PFSK-1 (cell line): ENCODE results near the gene HRK.

Experiments used
- FOXP2 ChIP-seq: optimal IDR thresholded peaks from 2 replicates; pipeline ENCODE3; 2011; ENCODE audit warnings: borderline replicate concordance, control low read depth, inconsistent platforms; ENCODE audit not compliant: insufficient read depth; ENCODE audit errors: extremely low read length, extremely low read depth
- POLR2AphosphoS5 ChIP-seq: IDR thresholded peaks from 2 replicates; pipeline ENCODE4 v1.6.1; 2012; ENCODE audit warnings: low read depth, mild to moderate bottlenecking, control low read depth, low read length, moderate library complexity
- SIN3A ChIP-seq: IDR thresholded peaks from 2 replicates; pipeline ENCODE4 v1.6.1; 2012; ENCODE audit warnings: mild to moderate bottlenecking, low read length, moderate library complexity, borderline replicate concordance; ENCODE audit not compliant: insufficient read depth
- TAF1 ChIP-seq: IDR thresholded peaks from 2 replicates; pipeline ENCODE4 v1.6.1; 2012; ENCODE audit warnings: low read length, control low read depth, borderline replicate concordance; ENCODE audit not compliant: insufficient read depth
- TF ChIP-seq, protein P1 (sequence below), 2 experiments: IDR thresholded peaks; 2 replicates each; pipeline versions ENCODE4 v1.6.1 to v1.8.0; 2011 to 2012; ENCODE audit warnings: low read depth in 2 of 2, low read length in 2 of 2, control low read depth in 1 of 2, inconsistent platforms in 1 of 2, mild to moderate bottlenecking in 1 of 2, moderate library complexity in 1 of 2; ENCODE audit not compliant: insufficient read depth in 1 of 2

Gene HRK

DNA sequence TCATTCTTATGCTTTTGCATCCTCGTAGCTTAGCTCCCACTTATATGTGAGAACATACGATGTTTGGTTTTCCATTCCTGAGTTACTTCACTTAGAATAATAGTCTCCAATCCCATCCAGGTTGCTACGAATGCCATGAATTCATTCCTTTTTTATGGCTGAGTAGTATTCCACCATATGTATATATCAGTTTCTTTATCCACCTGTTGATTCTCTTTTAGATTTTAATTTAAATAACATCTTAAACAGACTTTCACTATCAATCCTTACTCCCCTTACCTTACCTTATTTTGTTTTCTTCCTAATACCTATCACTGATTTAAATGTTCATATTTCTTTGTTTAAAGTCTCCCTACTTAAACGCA is 29.0 kb upstream of the HRK start:
- TF ChIP-seq POLR2AphosphoS5 (no peak), TAF1 (no peak), SIN3A (no peak), FOXP2 (no peak)
- TF ChIP-seq, protein P1, sequence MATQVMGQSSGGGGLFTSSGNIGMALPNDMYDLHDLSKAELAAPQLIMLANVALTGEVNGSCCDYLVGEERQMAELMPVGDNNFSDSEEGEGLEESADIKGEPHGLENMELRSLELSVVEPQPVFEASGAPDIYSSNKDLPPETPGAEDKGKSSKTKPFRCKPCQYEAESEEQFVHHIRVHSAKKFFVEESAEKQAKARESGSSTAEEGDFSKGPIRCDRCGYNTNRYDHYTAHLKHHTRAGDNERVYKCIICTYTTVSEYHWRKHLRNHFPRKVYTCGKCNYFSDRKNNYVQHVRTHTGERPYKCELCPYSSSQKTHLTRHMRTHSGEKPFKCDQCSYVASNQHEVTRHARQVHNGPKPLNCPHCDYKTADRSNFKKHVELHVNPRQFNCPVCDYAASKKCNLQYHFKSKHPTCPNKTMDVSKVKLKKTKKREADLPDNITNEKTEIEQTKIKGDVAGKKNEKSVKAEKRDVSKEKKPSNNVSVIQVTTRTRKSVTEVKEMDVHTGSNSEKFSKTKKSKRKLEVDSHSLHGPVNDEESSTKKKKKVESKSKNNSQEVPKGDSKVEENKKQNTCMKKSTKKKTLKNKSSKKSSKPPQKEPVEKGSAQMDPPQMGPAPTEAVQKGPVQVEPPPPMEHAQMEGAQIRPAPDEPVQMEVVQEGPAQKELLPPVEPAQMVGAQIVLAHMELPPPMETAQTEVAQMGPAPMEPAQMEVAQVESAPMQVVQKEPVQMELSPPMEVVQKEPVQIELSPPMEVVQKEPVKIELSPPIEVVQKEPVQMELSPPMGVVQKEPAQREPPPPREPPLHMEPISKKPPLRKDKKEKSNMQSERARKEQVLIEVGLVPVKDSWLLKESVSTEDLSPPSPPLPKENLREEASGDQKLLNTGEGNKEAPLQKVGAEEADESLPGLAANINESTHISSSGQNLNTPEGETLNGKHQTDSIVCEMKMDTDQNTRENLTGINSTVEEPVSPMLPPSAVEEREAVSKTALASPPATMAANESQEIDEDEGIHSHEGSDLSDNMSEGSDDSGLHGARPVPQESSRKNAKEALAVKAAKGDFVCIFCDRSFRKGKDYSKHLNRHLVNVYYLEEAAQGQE (IDR thresholded peaks at IDR 0.05; ENCODE audit: insufficient read depth in 1 of 2, low read depth in 2 of 2, low read length in 2 of 2): no peak

DNA sequence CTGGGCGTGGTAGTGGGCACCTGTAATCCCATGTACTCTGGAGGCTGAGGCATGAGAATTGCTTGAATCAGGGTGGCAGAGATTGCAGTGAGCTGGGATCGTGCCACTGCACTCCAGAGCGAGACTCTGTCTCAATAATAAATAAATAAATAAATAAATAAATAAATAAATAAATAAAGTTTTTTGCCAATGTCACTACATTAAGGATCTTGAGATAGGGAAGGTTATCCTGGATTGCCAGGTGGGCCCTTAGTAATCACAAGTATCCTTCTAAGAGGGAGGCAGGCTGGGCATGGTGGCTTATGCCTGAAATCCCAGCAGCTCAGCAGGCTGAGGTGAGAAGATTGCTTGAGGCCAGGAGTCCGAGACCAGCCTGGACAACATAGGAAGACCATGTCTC is 25.0 kb upstream of the HRK start:
- TF ChIP-seq SIN3A (no peak), FOXP2 (no peak), TAF1 (no peak), POLR2AphosphoS5 (no peak)
- TF ChIP-seq, protein P1 (IDR thresholded peaks at IDR 0.05; ENCODE audit: insufficient read depth in 1 of 2, low read depth in 2 of 2, low read length in 2 of 2): no peak

DNA sequence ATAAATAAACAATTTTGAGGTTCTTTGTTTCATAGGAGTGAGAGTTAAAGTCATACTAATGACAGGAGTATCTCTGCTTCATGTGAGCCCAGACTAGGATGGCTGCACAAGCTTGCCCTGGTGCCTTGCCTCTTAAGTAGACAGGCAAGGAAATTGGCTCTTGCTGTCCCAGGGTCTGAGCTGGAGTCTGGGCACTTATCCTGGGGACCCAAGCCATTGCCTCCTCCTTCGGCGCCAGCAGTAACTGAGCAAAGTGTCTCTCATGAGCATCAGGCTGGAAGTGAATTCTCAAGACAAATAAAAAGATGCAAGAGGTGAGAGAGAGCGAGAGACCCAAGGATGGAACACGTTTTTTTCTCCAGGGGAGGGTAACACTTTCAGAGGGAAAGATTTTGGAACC is 22.6 kb upstream of the HRK start:
- TF ChIP-seq, protein P1 (IDR thresholded peaks at IDR 0.05; ENCODE audit: insufficient read depth in 1 of 2, low read depth in 2 of 2, low read length in 2 of 2): no peak
- no peak for TF ChIP-seq TAF1
- no peak for TF ChIP-seq FOXP2
- TF ChIP-seq SIN3A: no peak
- no peak for TF ChIP-seq POLR2AphosphoS5

DNA sequence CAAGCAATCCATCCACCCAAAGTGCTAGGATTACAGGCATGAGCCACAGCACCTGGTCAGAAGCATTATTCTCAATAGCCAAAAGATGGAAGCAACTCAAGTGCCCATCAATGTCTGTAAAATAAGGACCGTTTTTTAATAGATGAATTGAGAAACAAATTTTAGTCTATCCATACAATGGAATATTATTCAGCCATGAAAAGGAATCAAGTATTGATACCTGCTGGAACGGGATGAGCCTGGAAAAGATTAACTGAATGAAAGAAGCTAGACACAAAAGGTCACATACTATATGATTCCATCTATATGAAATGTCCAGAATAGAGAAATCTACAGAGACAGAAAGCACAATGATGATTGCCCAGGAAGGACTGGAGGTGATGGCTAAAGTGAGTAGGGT is 20.4 kb upstream of the HRK start:
- TF ChIP-seq TAF1 (no peak), SIN3A (no peak), POLR2AphosphoS5 (no peak), FOXP2 (no peak)
- TF ChIP-seq, protein P1 (IDR thresholded peaks at IDR 0.05; ENCODE audit: insufficient read depth in 1 of 2, low read depth in 2 of 2, low read length in 2 of 2): no peak

DNA sequence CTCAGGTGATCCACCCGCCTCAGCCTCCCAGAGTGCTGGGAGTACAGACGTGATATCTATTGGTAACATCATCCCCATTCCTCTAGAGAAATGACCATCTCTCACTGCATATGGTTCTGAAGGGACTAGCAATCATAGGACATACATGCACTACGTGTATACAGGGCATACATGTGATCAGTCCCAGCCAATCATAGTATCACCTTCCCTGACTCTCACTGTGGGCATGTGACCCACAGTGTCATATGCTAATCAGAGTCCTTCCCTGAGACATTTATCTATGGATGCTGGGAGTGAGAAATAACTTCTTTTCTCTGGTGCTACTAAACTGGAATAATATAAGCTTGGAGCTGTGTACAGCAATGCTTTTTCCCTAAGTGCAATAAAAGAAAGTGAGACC is 17.4 kb upstream of the HRK start:
- TF ChIP-seq, protein P1 (IDR thresholded peaks at IDR 0.05; ENCODE audit: insufficient read depth in 1 of 2, low read depth in 2 of 2, low read length in 2 of 2): no peak
- TF ChIP-seq FOXP2 (no peak), POLR2AphosphoS5 (no peak), TAF1 (no peak), SIN3A (no peak)
